CD4-positive, alpha-beta T cell treated with Interleukin-17A for 4 hours (primary cell): ENCODE data around the gene OGT.
"Not testable (repeated sequence)": the region's sequence is repeated elsewhere in the genome, so short reads cannot be mapped to it uniquely, and the experiment has no call there.

Experiments
- DNase-seq: peaks from one replicate; pipeline ENCODE4 v3.0.0-alpha.2; 2020; ENCODE audit warnings: mixed read lengths

The OGT gene

GRCh38 chrX:71532753-71533425 is at the start of gene OGT:
Gene OGT (plus strand): TSS chrX:71533104. CDS start chrX:71533300, 196 bp downstream.
- DNase-seq = peak; percentile 93

GRCh38 chrX:71487814-71488213 is 45.1 kb upstream of the OGT start:
- no peak for DNase-seq

- DNase-seq = no peak
These were observed 43.4 kb upstream of the OGT start for GRCh38 chrX:71489540-71489939.

- peak; percentile 64 for DNase-seq
These were observed 40.5 kb upstream of the OGT start for GRCh38 chrX:71492231-71493065.

GRCh38 chrX:71493111-71493613 is 39.7 kb upstream of the OGT start:
- no peak for DNase-seq

- not testable (repeated sequence) for DNase-seq
These were observed 36.9 kb upstream of the OGT start for GRCh38 chrX:71495979-71496378.

- DNase-seq = no peak
These were observed 36.4 kb upstream of the OGT start for GRCh38 chrX:71496476-71496875.

- DNase-seq = not testable (repeated sequence)
These were observed 30.8 kb upstream of the OGT start for GRCh38 chrX:71502080-71502479.

- no peak for DNase-seq
These were observed 28.6 kb upstream of the OGT start for GRCh38 chrX:71504346-71504745.

- no peak for DNase-seq
These were observed 23.6 kb upstream of the OGT start for GRCh38 chrX:71509289-71509688.

- DNase-seq = no peak
These were observed 22.7 kb upstream of the OGT start for GRCh38 chrX:71510161-71510560.

- DNase-seq = not testable (repeated sequence)
These were observed 19.2 kb upstream of the OGT start for GRCh38 chrX:71513731-71514130.

GRCh38 chrX:71514367-71515037 is 18.4 kb upstream of the OGT start:
- DNase-seq = peak; percentile 45

- no peak for DNase-seq
These were observed 17.9 kb upstream of the OGT start for GRCh38 chrX:71515038-71515396.

- no peak for DNase-seq
These were observed 7.6 kb upstream of the OGT start for GRCh38 chrX:71525316-71525715.

GRCh38 chrX:71532078-71532752 is 689 bp upstream of the OGT start:
- peak; percentile 67 for DNase-seq

- DNase-seq = no peak
These were observed 579 bp downstream of the OGT start for GRCh38 chrX:71533516-71533850.

GRCh38 chrX:71533851-71534561 is 1.1 kb downstream of the OGT start:
- DNase-seq = peak; percentile 71

- DNase-seq = no peak
These were observed 2.1 kb downstream of the OGT start for GRCh38 chrX:71534773-71535544.

GRCh38 chrX:71536285-71536684 is 3.4 kb downstream of the OGT start:
- no peak for DNase-seq

GRCh38 chrX:71537743-71538142 is 4.8 kb downstream of the OGT start:
- no peak for DNase-seq

GRCh38 chrX:71540801-71541200 is 7.9 kb downstream of the OGT start:
- no peak for DNase-seq
